ENCODE results near the gene ADGRF5.

DNA sequence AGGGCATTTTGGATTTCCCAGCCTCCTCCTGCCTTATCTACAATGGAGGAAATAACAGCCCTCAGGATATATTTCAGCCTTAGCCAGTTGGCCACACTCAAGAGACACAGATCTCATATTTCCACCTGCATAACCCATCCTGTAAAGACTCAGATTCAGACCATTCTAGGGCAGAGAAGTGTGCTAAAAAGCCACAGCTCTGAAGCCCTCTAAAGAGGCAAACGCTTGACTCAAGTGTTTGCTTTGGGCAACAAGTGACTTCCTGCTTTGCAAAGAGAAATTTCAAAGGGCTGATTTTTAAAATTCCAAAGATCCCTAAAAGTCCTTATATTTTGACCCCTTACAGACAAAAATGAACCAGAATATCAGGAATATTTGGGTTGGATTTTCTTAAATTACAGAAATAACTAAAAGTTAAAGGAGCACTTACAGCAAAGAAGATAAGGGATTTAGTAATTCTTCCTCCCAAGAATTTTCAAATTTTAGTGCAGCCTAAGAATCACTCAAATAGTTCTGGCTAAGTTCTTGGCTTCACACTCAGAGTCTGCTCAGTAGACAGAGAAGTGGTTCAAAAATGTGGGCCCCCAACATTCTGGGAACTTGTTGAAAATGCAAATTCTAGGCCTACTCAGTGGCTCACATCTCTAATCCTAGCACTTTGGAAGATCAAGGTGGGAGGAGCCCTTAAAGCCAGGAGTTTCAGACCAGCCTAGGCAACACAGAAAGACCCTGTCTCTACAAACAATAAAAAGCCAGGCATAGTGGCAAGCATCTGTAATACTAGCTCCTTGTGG is 18.9 kb upstream of the ADGRF5 start:
- TF ChIP-seq, protein P1, sequence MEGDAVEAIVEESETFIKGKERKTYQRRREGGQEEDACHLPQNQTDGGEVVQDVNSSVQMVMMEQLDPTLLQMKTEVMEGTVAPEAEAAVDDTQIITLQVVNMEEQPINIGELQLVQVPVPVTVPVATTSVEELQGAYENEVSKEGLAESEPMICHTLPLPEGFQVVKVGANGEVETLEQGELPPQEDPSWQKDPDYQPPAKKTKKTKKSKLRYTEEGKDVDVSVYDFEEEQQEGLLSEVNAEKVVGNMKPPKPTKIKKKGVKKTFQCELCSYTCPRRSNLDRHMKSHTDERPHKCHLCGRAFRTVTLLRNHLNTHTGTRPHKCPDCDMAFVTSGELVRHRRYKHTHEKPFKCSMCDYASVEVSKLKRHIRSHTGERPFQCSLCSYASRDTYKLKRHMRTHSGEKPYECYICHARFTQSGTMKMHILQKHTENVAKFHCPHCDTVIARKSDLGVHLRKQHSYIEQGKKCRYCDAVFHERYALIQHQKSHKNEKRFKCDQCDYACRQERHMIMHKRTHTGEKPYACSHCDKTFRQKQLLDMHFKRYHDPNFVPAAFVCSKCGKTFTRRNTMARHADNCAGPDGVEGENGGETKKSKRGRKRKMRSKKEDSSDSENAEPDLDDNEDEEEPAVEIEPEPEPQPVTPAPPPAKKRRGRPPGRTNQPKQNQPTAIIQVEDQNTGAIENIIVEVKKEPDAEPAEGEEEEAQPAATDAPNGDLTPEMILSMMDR (conservative IDR thresholded peaks at IDR 0.05; ENCODE audit: low read depth, low read length), result no peak
- no peak for TF ChIP-seq EZH2 (IDR thresholded peaks at IDR 0.05; ENCODE audit: borderline replicate concordance, low read depth, low read length, poor library complexity, severe bottlenecking)
